NT2/D1 (cell line): Measurements from ENCODE around the gene HPD.

ENCODE experiments used
- DNase-seq: peaks from one replicate; pipeline ENCODE4 v3.0.0-alpha.2; 2011; ENCODE audit warnings: low read depth, low spot score
- H3K27me3 ChIP-seq: 2 replicates; pipeline ENCODE4 v1.6.0; 2011; ENCODE audit warnings: mild to moderate bottlenecking; ENCODE audit not compliant: insufficient read length, insufficient read depth
- H3K36me3 ChIP-seq: 2 replicates; pipeline ENCODE4 v1.6.1; 2011; ENCODE audit warnings: mild to moderate bottlenecking, low read length, mixed read lengths; ENCODE audit not compliant: insufficient read depth, insufficient read length
- H3K4me1 ChIP-seq: 2 replicates; pipeline ENCODE4 v1.5.1; 2011; ENCODE audit not compliant: insufficient read depth, insufficient read length
- H3K4me3 ChIP-seq: 2 replicates; pipeline ENCODE4 v1.5.1; 2011; ENCODE audit warnings: low read depth; ENCODE audit not compliant: insufficient read length
- H3K9ac ChIP-seq: 2 replicates; pipeline ENCODE4 v1.6.0; 2011; ENCODE audit warnings: low read depth; ENCODE audit not compliant: insufficient read length
- H3K9me3 ChIP-seq: 2 replicates; pipeline ENCODE4 v1.5.1; 2011; ENCODE audit warnings: mild to moderate bottlenecking, low read length; ENCODE audit not compliant: insufficient read depth
- SUZ12 ChIP-seq: IDR thresholded peaks from 2 replicates; pipeline ENCODE4 v1.6.1; 2011; ENCODE audit not compliant: insufficient read length, insufficient read depth; ENCODE audit errors: extremely low read depth
- YY1 ChIP-seq: IDR thresholded peaks from 2 replicates; pipeline ENCODE4 v1.6.1; 2011; ENCODE audit not compliant: insufficient read length, insufficient read depth
- ZNF274 ChIP-seq: IDR thresholded peaks from 2 replicates; pipeline ENCODE4 v1.6.1; 2011; ENCODE audit warnings: mild to moderate bottlenecking, low read depth, low read length

Gene HPD

GRCh38 chr12:121858662-121859572 is at the start of gene HPD:
Gene HPD (minus strand): TSS chr12:121858859. CDS start chr12:121858823, 36 bp downstream.
- Histone ChIP-seq H3K4me1 (peaks cover 33% of the 10 kb centered on the region), H3K36me3 (no peaks in the 10 kb centered on the region), H3K9ac (peak within 1 kb of the TSS; percentile 76), H3K9me3 (no peaks in the 10 kb centered on the region), H3K4me3 (peak within 1 kb of the TSS; percentile 12), H3K27me3 (no peaks in the 10 kb centered on the region)
- TF ChIP-seq YY1 (no peak), ZNF274 (no peak), SUZ12 (no peak)
- peak; percentile 75 for DNase-seq

- no peak for TF ChIP-seq SUZ12
- TF ChIP-seq ZNF274: no peak
- no peak for TF ChIP-seq YY1
- no peak for DNase-seq
- no peaks in the 10 kb centered on the region for H3K27me3 ChIP-seq
- H3K4me1 ChIP-seq: no peaks in the 10 kb centered on the region
- H3K36me3 ChIP-seq: peaks cover 71% of the 10 kb centered on the region
- no peaks in the 10 kb centered on the region for H3K9me3 ChIP-seq
- H3K4me3 ChIP-seq: no peak overlapping the region
- no peak overlapping the region for H3K9ac ChIP-seq
These were observed 47.1 kb upstream of the HPD start for GRCh38 chr12:121905746-121906145.

- no peak for DNase-seq
These were observed 44.5 kb upstream of the HPD start for GRCh38 chr12:121903202-121903601.

GRCh38 chr12:121899590-121899989 is 40.9 kb upstream of the HPD start:
- DNase-seq: no peak
- H3K9me3 ChIP-seq: no peaks in the 10 kb centered on the region
- TF ChIP-seq YY1 (no peak), SUZ12 (no peak), ZNF274 (no peak)
- no peaks in the 10 kb centered on the region for H3K27me3 ChIP-seq
- H3K36me3 ChIP-seq: peaks cover 86% of the 10 kb centered on the region
- no peak overlapping the region for H3K9ac ChIP-seq
- H3K4me1 ChIP-seq: peaks cover 2% of the 10 kb centered on the region
- no peak overlapping the region for H3K4me3 ChIP-seq

More at GRCh38 chr12:121903202-121903601, 44.5 kb upstream of the HPD start:
- Histone ChIP-seq H3K4me3 (no peak overlapping the region), H3K27me3 (no peaks in the 10 kb centered on the region), H3K9ac (no peak overlapping the region), H3K36me3 (peaks cover 76% of the 10 kb centered on the region), H3K4me1 (peaks cover under 1% of the 10 kb centered on the region), H3K9me3 (no peaks in the 10 kb centered on the region)
- no peak for TF ChIP-seq YY1
- TF ChIP-seq ZNF274: no peak
- no peak for TF ChIP-seq SUZ12

GRCh38 chr12:121898287-121898686 is 39.6 kb upstream of the HPD start:
- Histone ChIP-seq H3K27me3 (no peaks in the 10 kb centered on the region), H3K9ac (no peak overlapping the region), H3K36me3 (peaks cover 82% of the 10 kb centered on the region), H3K4me3 (no peak overlapping the region), H3K4me1 (peaks cover 2% of the 10 kb centered on the region), H3K9me3 (no peaks in the 10 kb centered on the region)
- TF ChIP-seq SUZ12: no peak
- TF ChIP-seq ZNF274: no peak
- TF ChIP-seq YY1: no peak
- no peak for DNase-seq

- peaks cover 2% of the 10 kb centered on the region for H3K4me1 ChIP-seq
- H3K27me3 ChIP-seq: no peaks in the 10 kb centered on the region
- H3K9ac ChIP-seq: no peak overlapping the region
- TF ChIP-seq ZNF274: no peak
- TF ChIP-seq YY1: no peak
- TF ChIP-seq SUZ12: no peak
- no peaks in the 10 kb centered on the region for H3K9me3 ChIP-seq
- no peak overlapping the region for H3K4me3 ChIP-seq
- no peak for DNase-seq
- H3K36me3 ChIP-seq: peaks cover 69% of the 10 kb centered on the region
These were observed 36.0 kb upstream of the HPD start for GRCh38 chr12:121894633-121895032.

- TF ChIP-seq ZNF274 (no peak), SUZ12 (no peak)
- Histone ChIP-seq H3K36me3 (peaks cover 66% of the 10 kb centered on the region), H3K9ac (no peak overlapping the region), H3K27me3 (no peaks in the 10 kb centered on the region), H3K4me3 (no peak overlapping the region), H3K4me1 (peaks cover 2% of the 10 kb centered on the region), H3K9me3 (no peaks in the 10 kb centered on the region)
- DNase-seq: no peak
These were observed 35.4 kb upstream of the HPD start for GRCh38 chr12:121893961-121894460.
